Right cardiac atrium (tissue), 5 donors: ENCODE data around the gene NNMT. TPM values are rescaled to one million over a fixed set of nuclear protein-coding genes. Genes with fewer than 3 reads are reported as not detected.

ENCODE experiments used
- ATAC-seq, 2 donors: fragments of 200-7000 bp; cut with Tn5 transposase; one replicate each; pipeline versions ENCODE4 v1.8.0 to v1.9.1; 2020; ENCODE audit warnings: moderate library complexity in 2 of 2, mild to moderate bottlenecking in 1 of 2
- DNase-seq, 3 donors: peaks; one replicate each; pipeline ENCODE4 v3.0.0-alpha.2; 2020
- H3K27ac ChIP-seq: one replicate; pipeline ENCODE4 v1.5.1; 2013; ENCODE audit warnings: mild to moderate bottlenecking, low read length, control low read depth, moderate library complexity
- H3K27me3 ChIP-seq: one replicate; pipeline ENCODE4 v1.6.1; 2013; ENCODE audit not compliant: control insufficient read depth, insufficient read depth
- H3K4me1 ChIP-seq: one replicate; pipeline ENCODE4 v1.6.1; 2013; ENCODE audit warnings: low read length; ENCODE audit not compliant: control insufficient read depth, insufficient read depth
- H3K4me3 ChIP-seq: one replicate; pipeline ENCODE4 v1.5.1; 2013; ENCODE audit warnings: low read length, control low read depth
- H3K9me3 ChIP-seq: one replicate; pipeline ENCODE4 v1.6.1; 2013; ENCODE audit warnings: low read length; ENCODE audit not compliant: control insufficient read depth
- WGBS: extraction: QIAGEN DNeasy Blood & Tissue Kit; methylation state at CpG from one replicate; pipeline ENCODE4 v1.1.7; 2013; 5-methylcytosine and 5-hydroxymethylcytosine counted together
- intact Hi-C, 4 donors: fragments of 100-400 bp; cut with DNase I; formaldehyde crosslinking; loops; one replicate each; pipeline versions ENCODE4 v1.11.0 to v1.14.0; 2022 to 2023
- long read RNA-seq, 4 donors: library from polyadenylated mRNA; unstranded; transcript quantifications; one replicate each; pipeline ENCODE4 v2.0.0, GENCODE V29; 2020 to 2021
- polyA plus RNA-seq: library from polyadenylated mRNA; stranded (reverse); fragments of 200-250 nt; gene quantifications from one replicate; pipeline ENCODE4 v1.2.3, GENCODE V29; 2013
- total RNA-seq, 4 donors: library from RNA; stranded (reverse); fragmentation: NEBNext Ultra II Directional; extraction: Animal tissue kit (Norgen Biotek cat#: 25700); gene quantifications; one replicate each; pipeline ENCODE4 v1.2.1, GENCODE V29; 2021
- donor health status: healthy with polysubstance abuse.
- donor health status: DM: no; HTN: yes; CAD: no.
- donor health status: DM: no; HTN: no; CAD: no.
- donor health status: DM: no; HTN: yes; CAD: no; lungs with severe emphysema.
- donor health status: DM: yes; HTN: yes; CAD: no.

Gene NNMT
- total RNA-seq = 100 to 1,000 TPM in 1 of 4 donors, 10 to 100 TPM in 3; 16.8 to 183 (median 50.8) TPM
- 56.9 TPM for polyA plus RNA-seq
- long read RNA-seq, donor 1, transcript NNMT-201 (3 exons, 1,610 nt) = major isoform, 7 of 12 reads
- long read RNA-seq, donor 1, partial matches to known transcripts = 1 of 12 reads
- long read RNA-seq, donor 1, other reads (novel, unspliced or antisense) = 3 of 12 reads
- long read RNA-seq, donor 2, transcript NNMT-201 (3 exons, 1,610 nt) = major isoform, 8 of 12 reads
- long read RNA-seq, donor 2, partial matches to known transcripts = 0 of 12 reads
- long read RNA-seq, donor 2, other reads (novel, unspliced or antisense) = 4 of 12 reads
- long read RNA-seq, donor 3, transcript NNMT-201 (3 exons, 1,610 nt) = major isoform, 58 of 71 reads
- long read RNA-seq, donor 3, partial matches to known transcripts = 0 of 71 reads
- long read RNA-seq, donor 3, other reads (novel, unspliced or antisense) = 10 of 71 reads
- long read RNA-seq, donor 4, partial matches to known transcripts = 0 of 7 reads
- long read RNA-seq, donor 4, other reads (novel, unspliced or antisense) = 3 of 7 reads

DNA sequence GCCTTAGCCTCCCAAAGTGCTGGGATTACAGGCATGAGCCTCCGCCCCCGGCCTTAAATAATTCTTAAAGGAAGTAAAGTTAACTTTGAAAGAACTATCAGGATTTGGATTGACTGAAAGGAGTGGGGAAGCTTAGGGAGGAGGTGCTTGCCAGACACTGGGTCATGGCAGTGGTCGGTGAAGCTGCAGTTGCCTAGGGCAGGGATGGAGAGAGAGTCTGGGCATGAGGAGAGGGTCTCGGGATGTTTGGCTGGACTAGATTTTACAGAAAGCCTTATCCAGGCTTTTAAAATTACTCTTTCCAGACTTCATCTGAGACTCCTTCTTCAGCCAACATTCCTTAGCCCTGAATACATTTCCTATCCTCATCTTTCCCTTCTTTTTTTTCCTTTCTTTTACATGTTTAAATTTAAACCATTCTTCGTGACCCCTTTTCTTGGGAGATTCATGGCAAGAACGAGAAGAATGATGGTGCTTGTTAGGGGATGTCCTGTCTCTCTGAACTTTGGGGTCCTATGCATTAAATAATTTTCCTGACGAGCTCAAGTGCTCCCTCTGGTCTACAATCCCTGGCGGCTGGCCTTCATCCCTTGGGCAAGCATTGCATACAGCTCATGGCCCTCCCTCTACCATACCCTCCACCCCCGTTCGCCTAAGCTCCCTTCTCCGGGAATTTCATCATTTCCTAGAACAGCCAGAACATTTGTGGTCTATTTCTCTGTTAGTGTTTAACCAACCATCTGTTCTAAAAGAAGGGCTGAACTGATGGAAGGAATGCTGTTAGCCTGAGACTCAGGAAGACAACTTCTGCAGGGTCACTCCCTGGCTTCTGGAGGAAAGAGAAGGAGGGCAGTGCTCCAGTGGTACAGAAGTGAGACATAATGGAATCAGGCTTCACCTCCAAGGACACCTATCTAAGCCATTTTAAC lies at the start of gene NNMT:
TSS of gene NNMT (plus strand) at position 724 of the 929 bp plus-strand sequence. CDS start at position 882, 158 bp downstream.
- peaks cover 6% of the 10 kb centered on the region for H3K4me1 ChIP-seq
- 36% methylated on average over 11 of the region's 11 CpGs for WGBS
- intact Hi-C loops = no loop called here

GRCh38 chr11:114247070-114247789 lies 49.0 kb upstream of the NNMT start:
- no peaks in the 10 kb centered on the region for H3K27me3 ChIP-seq
- H3K4me3 ChIP-seq = no peak overlapping the region
- intact Hi-C loops = no loop called here
- H3K27ac ChIP-seq = no peak overlapping the region
- peak in 1 of 3 donors; percentile 45 for DNase-seq
- H3K4me1 ChIP-seq = peaks cover 8% of the 10 kb centered on the region
- H3K9me3 ChIP-seq = no peaks in the 10 kb centered on the region
- WGBS = 95% methylated on average over 11 of the region's 11 CpGs
- no peak for ATAC-seq

More for the DNA sequence above, at the start of gene NNMT:
- peak within 1 kb of the TSS; percentile 81 for H3K4me3 ChIP-seq
- no peaks in the 10 kb centered on the region for H3K27me3 ChIP-seq
- ATAC-seq (peak; percentile 83 to 88), DNase-seq (peak; percentile 82 to 92 (median 86))
- no peaks in the 10 kb centered on the region for H3K9me3 ChIP-seq
- H3K27ac ChIP-seq = peak within 1 kb of the TSS; percentile 94

DNA sequence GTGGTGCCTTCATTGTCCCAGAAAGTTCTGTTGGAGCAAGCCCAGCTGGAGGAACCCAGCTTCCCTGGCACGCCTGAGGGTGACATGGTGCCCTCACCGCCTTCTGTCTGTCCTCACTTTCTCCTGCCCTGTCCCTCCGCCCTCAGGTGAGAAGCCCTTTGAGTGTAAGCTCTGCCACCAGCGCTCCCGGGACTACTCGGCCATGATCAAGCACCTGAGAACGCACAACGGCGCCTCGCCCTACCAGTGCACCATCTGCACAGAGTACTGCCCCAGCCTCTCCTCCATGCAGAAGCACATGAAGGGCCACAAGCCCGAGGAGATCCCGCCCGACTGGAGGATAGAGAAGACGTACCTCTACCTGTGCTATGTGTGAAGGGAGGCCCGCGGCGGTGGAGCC lies 46.0 kb upstream of the NNMT start:
- 94% methylated on average over 17 of the region's 17 CpGs for WGBS
- DNase-seq = peak in 1 of 3 donors; percentile 70
- ATAC-seq = peak; percentile 2
- intact Hi-C loops = loop anchor here in 3 of 4 donors (10.0 kb wide), 1 partner anchor 45 kb away; no protein-coding TSS in a partner anchor
- Histone ChIP-seq H3K27ac (no peak overlapping the region), H3K4me1 (peaks cover 2% of the 10 kb centered on the region), H3K27me3 (no peaks in the 10 kb centered on the region), H3K4me3 (no peak overlapping the region), H3K9me3 (no peaks in the 10 kb centered on the region)

- H3K4me3 ChIP-seq = no peak overlapping the region
- no peaks in the 10 kb centered on the region for H3K27me3 ChIP-seq
- H3K4me1 ChIP-seq = peaks cover 3% of the 10 kb centered on the region
- intact Hi-C loops = loop anchor here in 3 of 4 donors (10.0 kb wide), 1 partner anchor 46 kb away; no protein-coding TSS in a partner anchor
- DNase-seq = peak in 2 of 3 donors; percentile 65 to 77
- H3K27ac ChIP-seq = peak overlapping the region; percentile 19
- ATAC-seq = peak; percentile 59 to 68
- WGBS = 81% methylated on average over 14 of the region's 14 CpGs
- no peaks in the 10 kb centered on the region for H3K9me3 ChIP-seq
Observed at GRCh38 chr11:114250993-114251814, 45.0 kb upstream of the NNMT start.

DNA sequence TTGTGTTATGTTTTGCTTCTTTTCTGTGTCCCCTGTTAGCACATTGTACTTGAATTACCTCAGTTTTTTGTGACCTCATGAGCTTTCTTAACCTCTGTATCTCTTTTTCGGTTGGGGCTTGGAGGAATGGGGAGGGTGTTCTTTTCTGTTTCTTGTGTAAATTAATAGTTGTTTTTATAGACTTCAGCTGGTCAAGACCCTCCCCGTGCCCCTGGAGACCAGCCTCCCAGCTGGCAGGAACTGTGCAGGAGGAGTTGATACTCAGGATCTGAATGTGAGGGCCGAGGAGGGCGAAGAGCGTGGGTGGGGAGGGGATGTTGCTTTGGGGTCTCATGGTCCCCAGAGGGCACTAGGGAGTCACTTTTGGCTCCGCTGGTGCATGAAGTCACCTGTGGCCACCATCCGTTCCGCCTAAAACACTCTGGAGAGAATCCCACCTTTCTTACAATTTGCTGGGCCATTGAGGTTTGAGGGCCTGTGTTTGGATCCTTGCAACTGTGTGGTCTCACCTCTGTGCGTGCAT lies 44.3 kb upstream of the NNMT start:
- Histone ChIP-seq H3K4me1 (peaks cover 7% of the 10 kb centered on the region), H3K27me3 (no peaks in the 10 kb centered on the region), H3K9me3 (no peaks in the 10 kb centered on the region), H3K4me3 (no peak overlapping the region), H3K27ac (peak overlapping the region; percentile 37)
- ATAC-seq (no peak), DNase-seq (peak in 2 of 3 donors; percentile 38 to 81)
- intact Hi-C loops = loop anchor here in 3 of 4 donors (10.0 kb wide), 1 partner anchor 47 kb away; no protein-coding TSS in a partner anchor
- WGBS = 80% methylated on average over 9 of the region's 9 CpGs

DNA sequence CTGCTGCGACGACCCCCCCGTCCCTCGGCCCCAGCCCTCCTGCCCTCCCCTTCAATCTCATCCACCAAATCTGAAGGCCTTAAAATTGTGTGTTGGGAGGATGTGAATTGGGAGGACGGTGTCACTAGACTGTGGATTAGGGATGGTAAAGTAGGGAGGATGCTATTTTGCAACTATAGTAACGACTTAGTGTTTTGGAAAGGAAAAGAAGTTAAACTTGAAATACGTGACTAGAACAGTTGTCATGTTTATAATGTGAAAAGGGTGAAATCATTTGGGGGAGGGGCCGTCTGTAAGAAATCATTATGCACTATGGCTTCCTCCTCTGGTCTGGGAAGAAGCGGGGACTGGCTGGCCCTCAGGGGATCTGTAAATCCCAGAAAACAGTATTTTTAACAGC lies 43.4 kb upstream of the NNMT start:
- ATAC-seq = no peak
- peaks cover 7% of the 10 kb centered on the region for H3K4me1 ChIP-seq
- no peak overlapping the region for H3K4me3 ChIP-seq
- no peak overlapping the region for H3K27ac ChIP-seq
- H3K9me3 ChIP-seq = no peaks in the 10 kb centered on the region
- intact Hi-C loops = loop anchor here in 3 of 4 donors (10.0 kb wide), 1 partner anchor 48 kb away; no protein-coding TSS in a partner anchor
- DNase-seq = no peak
- no peaks in the 10 kb centered on the region for H3K27me3 ChIP-seq
- WGBS = 77% methylated on average over 9 of the region's 9 CpGs

- no peaks in the 10 kb centered on the region for H3K9me3 ChIP-seq
- H3K4me3 ChIP-seq = no peak overlapping the region
- H3K27me3 ChIP-seq = no peaks in the 10 kb centered on the region
- ATAC-seq (no peak), DNase-seq (peak in 1 of 3 donors; percentile 61)
- intact Hi-C loops = loop anchor here in 3 of 4 donors (10.0 kb wide), 1 partner anchor 49 kb away; no protein-coding TSS in a partner anchor
- 76% methylated on average over 2 of the region's 2 CpGs for WGBS
- peaks cover 10% of the 10 kb centered on the region for H3K4me1 ChIP-seq
- H3K27ac ChIP-seq = no peak overlapping the region
Observed at GRCh38 chr11:114253771-114254170, 42.4 kb upstream of the NNMT start.

DNA sequence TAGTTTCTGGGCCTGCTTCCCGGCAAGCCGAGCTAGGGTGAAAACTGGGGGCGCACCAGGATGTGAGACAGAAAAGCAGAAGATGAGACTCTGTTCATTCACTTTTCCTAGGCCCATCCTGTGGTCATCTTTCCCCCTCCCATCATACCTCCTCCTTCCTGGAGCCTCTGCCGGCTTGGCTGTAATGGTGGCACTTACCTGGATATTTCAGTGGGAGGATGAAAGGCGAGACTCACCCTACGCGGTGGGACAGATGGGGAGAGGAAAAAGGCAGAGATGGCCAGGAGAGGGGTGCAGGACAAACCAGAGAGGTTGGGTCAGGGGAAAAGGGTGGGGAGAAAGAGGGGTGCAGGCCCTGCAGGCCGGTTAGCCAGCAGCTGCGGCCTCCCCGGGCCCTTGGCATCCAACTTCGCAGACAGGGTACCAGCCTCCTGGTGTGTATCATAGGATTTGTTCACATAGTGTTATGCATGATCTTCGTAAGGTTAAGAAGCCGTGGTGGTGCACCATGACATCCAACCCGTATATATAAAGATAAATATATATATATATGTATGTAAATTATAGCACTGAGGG lies 41.5 kb upstream of the NNMT start:
- H3K27me3 ChIP-seq = no peaks in the 10 kb centered on the region
- intact Hi-C loops = loop anchor here (5.0 to 10.0 kb wide), 3 partner anchors 50 to 217 kb away; no protein-coding TSS in a partner anchor
- H3K4me1 ChIP-seq = peaks cover 10% of the 10 kb centered on the region
- no peak for ATAC-seq
- no peak overlapping the region for H3K27ac ChIP-seq
- 93% methylated on average over 14 of the region's 14 CpGs for WGBS
- H3K9me3 ChIP-seq = no peaks in the 10 kb centered on the region
- peak in 1 of 3 donors; percentile 40 for DNase-seq
- H3K4me3 ChIP-seq = no peak overlapping the region

DNA sequence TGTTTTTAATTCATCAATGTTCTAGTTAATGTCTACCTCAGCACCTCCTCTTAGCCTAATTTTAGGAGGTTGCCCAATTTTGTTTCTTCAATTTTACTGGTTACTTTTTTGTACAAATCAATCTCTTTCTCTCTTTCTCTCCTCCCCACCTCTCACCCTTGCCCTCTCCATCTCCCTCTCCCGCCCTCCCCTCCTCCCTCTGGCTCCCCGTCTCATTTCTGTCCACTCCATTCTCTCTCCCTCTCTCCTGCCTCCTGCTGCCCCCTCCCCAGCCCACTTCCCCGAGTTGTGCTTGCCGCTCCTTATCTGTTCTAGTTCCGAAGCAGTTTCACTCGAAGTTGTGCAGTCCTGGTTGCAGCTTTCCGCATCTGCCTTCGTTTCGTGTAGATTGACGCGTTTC lies 40.9 kb upstream of the NNMT start:
- intact Hi-C loops = loop anchor here (5.0 to 10.0 kb wide), 3 partner anchors 50 to 218 kb away; no protein-coding TSS in a partner anchor
- no peak overlapping the region for H3K27ac ChIP-seq

More for the DNA sequence above, 40.9 kb upstream of the NNMT start:
- no peaks in the 10 kb centered on the region for H3K27me3 ChIP-seq
- no peak for ATAC-seq
- peaks cover 12% of the 10 kb centered on the region for H3K4me1 ChIP-seq
- 88% methylated on average over 11 of the region's 11 CpGs for WGBS
- H3K9me3 ChIP-seq = no peaks in the 10 kb centered on the region
- H3K4me3 ChIP-seq = no peak overlapping the region
- no peak for DNase-seq
